ENCODE measurements around the gene TRAPPC6A. TPM values are rescaled to one million over a fixed set of nuclear protein-coding genes. Genes with fewer than 3 reads are reported as not detected.

Gene TRAPPC6A
- total and polyA plus RNA-seq, 2 donors (not counting 1 experiment from before 2014, with no cell fraction given) = 40.3 to 79.0 TPM

GRCh38 chr19:45160870-45161737 is 16.9 kb downstream of the TRAPPC6A start, which contains the start of gene NKPD1:
TSS of gene NKPD1 (minus strand) at chr19:45160982. CDS start at chr19:45160150, 832 bp downstream.
- no peak within 1 kb of the TSS for H3K27ac Mint-ChIP-seq
- Histone ChIP-seq H3K36me3 (replicated peaks in 1 of 2; ENCODE audit: control extremely low read depth in 1 of 2, control insufficient read depth in 1 of 2, extremely low read depth in 1 of 2, insufficient read depth in 2 of 2, low read length in 1 of 2) (no peaks in the 10 kb centered on the region), H3K9ac (ENCODE audit: low read length) (no peak within 1 kb of the TSS), H3K79me2 (ENCODE audit: control insufficient read depth, insufficient read depth, low read length) (no peaks in the 10 kb centered on the region), H3K27me3 (replicated peaks in 1 of 4; ENCODE audit: control extremely low read depth in 1 of 4, control insufficient read depth in 3 of 4, insufficient read depth in 4 of 4, low read length in 3 of 4) (peaks cover 0 to 17% (median 5%) of the 10 kb centered on the region in 4 experiments), H3K4me3 (ENCODE audit: control extremely low read depth in 1 of 5, extremely low read depth in 1 of 5, insufficient read depth in 1 of 5, low read depth in 2 of 5, low read length in 4 of 5) (no peak within 1 kb of the TSS), H3K4me1 (ENCODE audit: control insufficient read depth in 2 of 2, insufficient read depth in 2 of 2, low read length in 2 of 2) (peaks cover 13 to 16% of the 10 kb centered on the region in 2 donors), H3K27ac (ENCODE audit: low read length in 2 of 2) (no peak within 1 kb of the TSS), H2AFZ (ENCODE audit: insufficient read depth, low read depth, low read length, poor library complexity, severe bottlenecking) (no peak within 1 kb of the TSS), H3K9me3 (ENCODE audit: control extremely low read depth in 1 of 3, control insufficient read depth in 2 of 3, insufficient read depth in 1 of 3, low read length in 2 of 3) (peaks cover 0 to 5% (median 0%) of the 10 kb centered on the region in 3 donors), H3K4me2 (replicated peaks; ENCODE audit: low read depth, low read length, poor library complexity, severe bottlenecking) (no peak within 1 kb of the TSS), H4K20me1 (ENCODE audit: control insufficient read depth, insufficient read depth, low read length, poor library complexity, severe bottlenecking) (no peaks in the 10 kb centered on the region)
- WGBS (ENCODE audit: insufficient coverage) = 81% methylated on average over 29 of the region's 29 CpGs
- peaks cover 24% of the 10 kb centered on the region for H3K27me3 Mint-ChIP-seq
- CTCF ChIA-PET = interaction anchor here (0.9 kb wide), 1 partner anchor 10 kb away, joined by 3 read pairs; no protein-coding TSS in a partner anchor
- intact Hi-C loops (cut with micrococcal nuclease) = no loop called here
- TF ChIP-seq EZH2 (IDR thresholded peaks at IDR 0.05; ENCODE audit: borderline replicate concordance, insufficient read depth, low read depth, low read length, poor library complexity, severe bottlenecking) (no peak), CTCF (IDR thresholded peaks at IDR 0.05) (no peak)
- no peaks in the 10 kb centered on the region for H3K9me3 Mint-ChIP-seq (ENCODE audit: insufficient read depth)
- POLR2A ChIA-PET = no interaction called here
- DNase-seq (no peak), ATAC-seq (ENCODE audit: low read depth) (no peak)
- H3K4me1 Mint-ChIP-seq = peaks cover 19% of the 10 kb centered on the region
- no peak within 1 kb of the TSS for H3K4me3 Mint-ChIP-seq

- ChIA-PET CTCF (interaction anchor here (0.9 kb wide), 1 partner anchor 9 kb away, joined by 3 read pairs; no protein-coding TSS in a partner anchor), POLR2A (no interaction called here)
- TF ChIP-seq CTCF (IDR thresholded peaks at IDR 0.05) = no peak
- no peak for TF ChIP-seq EZH2 (IDR thresholded peaks at IDR 0.05; ENCODE audit: borderline replicate concordance, insufficient read depth, low read depth, low read length, poor library complexity, severe bottlenecking)
- ATAC-seq (ENCODE audit: low read depth) (no peak), DNase-seq (no peak)
- H3K27ac ChIP-seq (ENCODE audit: low read length in 2 of 2) = no peak overlapping the region
- H3K79me2 ChIP-seq (ENCODE audit: control insufficient read depth, insufficient read depth, low read length) = no peaks in the 10 kb centered on the region
- 93% methylated on average over 10 of the region's 10 CpGs for WGBS (ENCODE audit: insufficient coverage)
- no peaks in the 10 kb centered on the region for H4K20me1 ChIP-seq (ENCODE audit: control insufficient read depth, insufficient read depth, low read length, poor library complexity, severe bottlenecking)
- intact Hi-C loops (cut with micrococcal nuclease) = no loop called here
- peaks cover 0 to 5% (median 0%) of the 10 kb centered on the region in 3 donors for H3K9me3 ChIP-seq (ENCODE audit: control extremely low read depth in 1 of 3, control insufficient read depth in 2 of 3, insufficient read depth in 1 of 3, low read length in 2 of 3)
- H3K27me3 ChIP-seq (replicated peaks in 1 of 4; ENCODE audit: control extremely low read depth in 1 of 4, control insufficient read depth in 3 of 4, insufficient read depth in 4 of 4, low read length in 3 of 4) = peaks cover 0 to 25% (median 7%) of the 10 kb centered on the region in 4 experiments
- peaks cover 10 to 12% of the 10 kb centered on the region in 2 donors for H3K4me1 ChIP-seq (ENCODE audit: control insufficient read depth in 2 of 2, insufficient read depth in 2 of 2, low read length in 2 of 2)
- Mint-ChIP-seq H3K4me1 (peaks cover 15% of the 10 kb centered on the region), H3K9me3 (ENCODE audit: insufficient read depth) (no peaks in the 10 kb centered on the region), H3K4me3 (no peak overlapping the region), H3K27ac (no peak overlapping the region), H3K27me3 (peaks cover 28% of the 10 kb centered on the region)
- no peak overlapping the region for H3K4me2 ChIP-seq (replicated peaks; ENCODE audit: low read depth, low read length, poor library complexity, severe bottlenecking)
- H3K9ac ChIP-seq (ENCODE audit: low read length) = no peak overlapping the region
- H3K36me3 ChIP-seq (replicated peaks in 1 of 2; ENCODE audit: control extremely low read depth in 1 of 2, control insufficient read depth in 1 of 2, extremely low read depth in 1 of 2, insufficient read depth in 2 of 2, low read length in 1 of 2) = no peaks in the 10 kb centered on the region
- no peak overlapping the region for H3K4me3 ChIP-seq (ENCODE audit: control extremely low read depth in 1 of 5, extremely low read depth in 1 of 5, insufficient read depth in 1 of 5, low read depth in 2 of 5, low read length in 4 of 5)
- no peak overlapping the region for H2AFZ ChIP-seq (ENCODE audit: insufficient read depth, low read depth, low read length, poor library complexity, severe bottlenecking)
Measured at GRCh38 chr19:45159971-45160324, 18.1 kb downstream of the TRAPPC6A start.
